Stimulated activated CD4-positive, alpha-beta T cell treated with anti-CD3 and anti-CD28 coated beads, TNF-alpha, amount 100 ng/mL, for 1 hour (primary cell): ENCODE results near the gene USP49.

Source experiments
- DNase-seq, 3 donors: peaks; one replicate each; pipeline ENCODE4 v3.0.0-alpha.2; 2020; ENCODE audit warnings: low read depth in 3 of 3, low spot score in 1 of 3

The USP49 gene

GRCh38 chr6:41929924-41930323, 34.7 kb upstream of the USP49 start:
- no peak for DNase-seq

- no peak for DNase-seq
Measured at GRCh38 chr6:41927253-41927652, 32.1 kb upstream of the USP49 start.

- DNase-seq, result no peak
Measured at GRCh38 chr6:41922154-41922553, 27.0 kb upstream of the USP49 start.

- no peak for DNase-seq
Measured at GRCh38 chr6:41921712-41921998, 26.5 kb upstream of the USP49 start.

GRCh38 chr6:41920921-41921711, 25.9 kb upstream of the USP49 start, which contains the start of the genes BYSL and MED20:
Gene BYSL (plus strand): TSS chr6:41921499. CDS start chr6:41921563, 64 bp downstream.
Gene MED20 (minus strand): TSS chr6:41921139. CDS start chr6:41921018, 121 bp downstream.
- DNase-seq, result peak; percentile 77 to 96 (median 90)

- no peak for DNase-seq
Measured at GRCh38 chr6:41917528-41917927, 22.4 kb upstream of the USP49 start.

GRCh38 chr6:41914869-41915530, 19.8 kb upstream of the USP49 start:
- no peak for DNase-seq

- no peak for DNase-seq
Measured at GRCh38 chr6:41914343-41914742, 19.2 kb upstream of the USP49 start.

GRCh38 chr6:41909727-41910126, 14.6 kb upstream of the USP49 start:
- DNase-seq, result no peak

GRCh38 chr6:41901882-41902519, 6.8 kb upstream of the USP49 start:
- peak in 2 of 3 donors; percentile 26 to 36 for DNase-seq

- DNase-seq, result no peak
Measured at GRCh38 chr6:41900861-41901260, 5.7 kb upstream of the USP49 start.

GRCh38 chr6:41896281-41896680, 1.1 kb upstream of the USP49 start:
- no peak for DNase-seq

- no peak for DNase-seq
Measured at GRCh38 chr6:41894366-41895299, 542 bp downstream of the USP49 start.

GRCh38 chr6:41892921-41893564, 2.1 kb downstream of the USP49 start:
- no peak for DNase-seq

- DNase-seq, result no peak
Measured at GRCh38 chr6:41887331-41887751, 7.8 kb downstream of the USP49 start.

- DNase-seq, result no peak
Measured at GRCh38 chr6:41885930-41886329, 9.2 kb downstream of the USP49 start.

GRCh38 chr6:41884957-41885356, 10.2 kb downstream of the USP49 start:
- DNase-seq, result no peak

- no peak for DNase-seq
Measured at GRCh38 chr6:41881506-41881905, 13.7 kb downstream of the USP49 start.

GRCh38 chr6:41878961-41879405, 16.2 kb downstream of the USP49 start:
- no peak for DNase-seq

- DNase-seq, result no peak
Measured at GRCh38 chr6:41878246-41878645, 16.9 kb downstream of the USP49 start.
